Gastrocnemius medialis (tissue), 4 donors: Measurements from ENCODE around the gene SYCN. TPM values are rescaled to one million over a fixed set of nuclear protein-coding genes. Genes with fewer than 3 reads are reported as not detected.

Experiments
- ATAC-seq, 2 donors: fragments of 150-250 bp; one replicate each; pipeline ENCODE4 v1.9.1; 2016
- DNase-seq, 2 donors: peaks; one replicate each; pipeline ENCODE4 v3.0.0-alpha.2; 2019
- H3K27ac ChIP-seq, 4 donors: fragments of 200-600 bp; sonication (generic); 1 replicate in 1 of 4; 2 replicates in 3 of 4; pipeline ENCODE4 v1.5.1; 2016 to 2018; ENCODE audit warnings: mild to moderate bottlenecking in 2 of 4, moderate library complexity in 1 of 4
- H3K27me3 ChIP-seq, 3 donors: fragments of 200-600 bp; sonication (generic) in 2 of 3; 1 replicate in 1 of 3; 2 replicates in 2 of 3; pipeline versions ENCODE4 v1.5.1 to v1.6.0; 2016 to 2019; ENCODE audit warnings: mild to moderate bottlenecking in 1 of 3, moderate library complexity in 1 of 3
- H3K36me3 ChIP-seq, 2 donors: fragments of 200-600 bp; sonication (generic) in 1 of 2; one replicate each; pipeline ENCODE4 v1.5.1; 2017 to 2018
- H3K4me1 ChIP-seq, 2 donors: fragments of 200-600 bp; sonication (generic) in 1 of 2; one replicate each; pipeline ENCODE4 v1.5.1; 2016 to 2017; ENCODE audit warnings: mild to moderate bottlenecking in 2 of 2
- H3K4me3 ChIP-seq, 4 donors: fragments of 200-600 bp; sonication (generic) in 3 of 4; 1 replicate in 1 of 4; 2 replicates in 3 of 4; pipeline ENCODE4 v1.5.1; 2016 to 2019; ENCODE audit warnings: mild to moderate bottlenecking in 2 of 4
- H3K9me3 ChIP-seq, 3 donors: fragments of 200-600 bp; sonication (generic) in 2 of 3; 1 replicate in 1 of 3; 2 replicates in 2 of 3; pipeline ENCODE4 v1.5.1; 2016 to 2019
- CTCF ChIP-seq, 5 experiments: fragments of 450-650 bp in 3 of 5; fragments of 200-600 bp in 2 of 5; sonication (generic) in 2 of 5; IDR thresholded peaks in 4 of 5; conservative IDR thresholded peaks in 1 of 5; 1 replicate in 4 of 5; 2 replicates in 1 of 5; pipeline ENCODE4 v1.5.1; 2016 to 2019; ENCODE audit warnings: antibody characterized with exemption in 5 of 5, mild to moderate bottlenecking in 3 of 5, moderate library complexity in 3 of 5
- POLR2A ChIP-seq, 2 donors: fragments of 450-650 bp; IDR thresholded peaks; one replicate each; pipeline ENCODE4 v1.6.1; 2017; ENCODE audit warnings: antibody characterized with exemption in 2 of 2, mild to moderate bottlenecking in 2 of 2, moderate library complexity in 2 of 2
- in situ Hi-C, 4 donors: fragments of 200-750 bp; cut with MboI; loops; one replicate each; pipeline versions ENCODE4 v1.15.0 to v1.8.0; 2017; ENCODE audit warnings: low sequenced_read_pairs in 4 of 4
- intact Hi-C: fragments of 100-400 bp; cut with DNase I; formaldehyde crosslinking; loops from one replicate; pipeline ENCODE4 v1.15.1; 2023; ENCODE audit warnings: low total_unique reads
- total RNA-seq, 4 donors: library from RNA; depleted of rRNA; stranded (reverse); fragments of >200 nt; gene quantifications; one replicate each; pipeline versions ENCODE4 v1.1.0 to v1.2.3, GENCODE V29; 2016

The SYCN gene
- total RNA-seq, 4 donors from 2014 or later, result not detected

- in situ Hi-C loops, result no loop called here
- DNase-seq (no peak), ATAC-seq (no peak)
- Histone ChIP-seq H3K27ac (no peak overlapping the region), H3K36me3 (no peaks in the 10 kb centered on the region), H3K9me3 (no peaks in the 10 kb centered on the region), H3K27me3 (no peaks in the 10 kb centered on the region), H3K4me1 (no peaks in the 10 kb centered on the region), H3K4me3 (no peak overlapping the region)
- TF ChIP-seq CTCF (IDR thresholded peaks at IDR 0.05 in 4 of 5, conservative IDR thresholded peaks at IDR 0.05 in 1 of 5) (no peak), POLR2A (IDR thresholded peaks at IDR 0.05) (no peak)
- intact Hi-C loops, result no loop called here
Observed at GRCh38 chr19:39168258-39169142, 35.6 kb downstream of the SYCN start.

- intact Hi-C loops (no loop called here), in situ Hi-C loops (no loop called here)
- Histone ChIP-seq H3K9me3 (no peaks in the 10 kb centered on the region), H3K4me3 (no peak overlapping the region), H3K27ac (no peak overlapping the region), H3K27me3 (no peaks in the 10 kb centered on the region), H3K36me3 (no peaks in the 10 kb centered on the region), H3K4me1 (no peaks in the 10 kb centered on the region)
- no peak for DNase-seq
- no peak for ATAC-seq
- no peak for TF ChIP-seq POLR2A (IDR thresholded peaks at IDR 0.05)
Observed at GRCh38 chr19:39167461-39168257, 36.4 kb downstream of the SYCN start.

GRCh38 chr19:39166571-39167391 lies 37.3 kb downstream of the SYCN start:
- Histone ChIP-seq H3K9me3 (no peaks in the 10 kb centered on the region), H3K27ac (no peak overlapping the region), H3K4me3 (no peak overlapping the region), H3K36me3 (no peaks in the 10 kb centered on the region), H3K27me3 (no peaks in the 10 kb centered on the region), H3K4me1 (no peaks in the 10 kb centered on the region)
- ATAC-seq, result no peak
- TF ChIP-seq CTCF (IDR thresholded peaks at IDR 0.05 in 4 of 5, conservative IDR thresholded peaks at IDR 0.05 in 1 of 5) (no peak), POLR2A (IDR thresholded peaks at IDR 0.05) (no peak)
- in situ Hi-C loops (no loop called here), intact Hi-C loops (no loop called here)
- no peak for DNase-seq

- in situ Hi-C loops, result no loop called here
Observed at GRCh38 chr19:39165857-39166256, 38.2 kb downstream of the SYCN start.

More at GRCh38 chr19:39165857-39166256, 38.2 kb downstream of the SYCN start:
- Histone ChIP-seq H3K4me1 (no peaks in the 10 kb centered on the region), H3K4me3 (no peak overlapping the region), H3K27ac (no peak overlapping the region), H3K9me3 (no peaks in the 10 kb centered on the region), H3K36me3 (no peaks in the 10 kb centered on the region), H3K27me3 (no peaks in the 10 kb centered on the region)
- intact Hi-C loops, result no loop called here
- DNase-seq, result no peak
- ATAC-seq, result no peak
- TF ChIP-seq CTCF (IDR thresholded peaks at IDR 0.05 in 4 of 5, conservative IDR thresholded peaks at IDR 0.05 in 1 of 5) (no peak), POLR2A (IDR thresholded peaks at IDR 0.05) (no peak)
